MM.1S (cell line): ENCODE measurements around the gene RUFY4.

ENCODE experiments used
- DNase-seq: peaks from one replicate; pipeline ENCODE4 v3.0.0-alpha.2; 2015
- H2AFZ ChIP-seq: fragments of 300-600 bp; sonication (generic); 2 replicates; pipeline ENCODE4 v1.6.0; 2016; ENCODE audit warnings: antibody characterized with exemption, low read length
- H3F3A ChIP-seq: fragments of 300-600 bp; sonication (generic); 2 replicates; pipeline ENCODE4 v1.6.1; 2016; ENCODE audit warnings: mild to moderate bottlenecking, antibody characterized with exemption, low read length, moderate library complexity, mixed read lengths; ENCODE audit not compliant: insufficient read depth
- H3K27ac ChIP-seq: fragments of 300-600 bp; sonication (generic); 2 replicates; pipeline ENCODE4 v1.5.1; 2016; ENCODE audit warnings: mild to moderate bottlenecking, low read length
- H3K27me3 ChIP-seq: fragments of 300-600 bp; sonication (generic); replicated peaks from 2 replicates; pipeline ENCODE4 v1.6.0; 2016; ENCODE audit warnings: low read length; ENCODE audit not compliant: insufficient read depth
- H3K36me3 ChIP-seq: fragments of 300-600 bp; sonication (generic); replicated peaks from 2 replicates; pipeline ENCODE4 v1.6.1; 2016; ENCODE audit warnings: mild to moderate bottlenecking, low read length, mixed read lengths; ENCODE audit not compliant: insufficient read depth
- H3K4me1 ChIP-seq: fragments of 300-600 bp; sonication (generic); 2 replicates; pipeline ENCODE4 v1.6.1; 2016; ENCODE audit warnings: low read length, mixed read lengths
- H3K4me2 ChIP-seq: fragments of 300-600 bp; sonication (generic); 2 replicates; pipeline ENCODE4 v1.6.0; 2016; ENCODE audit warnings: low read depth, low read length
- H3K4me3 ChIP-seq: fragments of 300-600 bp; sonication (generic); 2 replicates; pipeline ENCODE4 v1.5.1; 2016; ENCODE audit warnings: low read length, mixed read lengths
- H3K79me2 ChIP-seq: fragments of 300-600 bp; sonication (generic); 2 replicates; pipeline ENCODE4 v1.6.1; 2016; ENCODE audit warnings: mixed run types, low read length, mixed read lengths
- H3K9ac ChIP-seq: fragments of 300-600 bp; sonication (generic); 2 replicates; pipeline ENCODE4 v1.6.1; 2016; ENCODE audit warnings: low read length, mixed read lengths
- H3K9me2 ChIP-seq: fragments of 300-600 bp; sonication (generic); replicated peaks from 2 replicates; pipeline ENCODE4 v1.6.1; 2016; ENCODE audit warnings: mild to moderate bottlenecking, low read length, mixed read lengths; ENCODE audit not compliant: insufficient read depth
- H3K9me3 ChIP-seq: fragments of 300-600 bp; sonication (generic); replicated peaks from 2 replicates; pipeline ENCODE4 v1.6.1; 2016; ENCODE audit warnings: mild to moderate bottlenecking, low read length, mixed read lengths; ENCODE audit not compliant: insufficient read depth
- H4K20me1 ChIP-seq: fragments of 300-600 bp; sonication (generic); 2 replicates; pipeline ENCODE4 v1.6.1; 2016; ENCODE audit warnings: mild to moderate bottlenecking, low read length, moderate library complexity, mixed read lengths; ENCODE audit not compliant: insufficient read depth
- EZH2 ChIP-seq: fragments of 300-600 bp; sonication (generic); optimal IDR thresholded peaks from 2 replicates; pipeline ENCODE3; 2017; ENCODE audit warnings: low read depth, mild to moderate bottlenecking, antibody characterized with exemption, low read length, mixed read lengths
- EZH2phosphoT487 ChIP-seq: fragments of 300-600 bp; sonication (generic); IDR thresholded peaks from 2 replicates; pipeline ENCODE4 v1.6.1; 2018; ENCODE audit warnings: antibody characterized with exemption, low read length
- TF ChIP-seq, protein P1 (sequence below): fragments of 300-600 bp; sonication (generic); IDR thresholded peaks from 2 replicates; pipeline ENCODE4 v1.5.1; 2016; ENCODE audit warnings: antibody characterized with exemption, low read length, mixed read lengths

The RUFY4 gene

DNA sequence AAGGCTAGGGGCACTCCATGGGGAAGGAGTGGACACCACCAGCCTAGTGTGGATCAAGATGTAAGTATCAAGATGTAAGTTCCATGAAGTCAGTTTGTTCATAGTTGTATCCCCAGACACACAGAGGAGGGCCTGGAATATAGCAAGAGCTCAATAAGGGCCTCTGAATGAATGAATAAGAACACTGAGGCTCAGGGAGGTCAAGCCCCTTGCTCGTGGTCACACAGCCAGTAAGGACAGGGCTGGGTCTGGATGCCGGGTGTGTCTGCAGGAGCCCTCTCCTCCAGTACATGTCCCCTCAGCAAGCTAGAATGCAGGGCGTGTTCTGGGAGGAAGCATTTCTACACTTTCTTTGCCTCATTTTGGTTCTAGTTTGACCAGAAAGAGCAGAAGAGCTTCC is 2.9 kb downstream of the RUFY4 start:
- Histone ChIP-seq H3K27me3 (no peaks in the 10 kb centered on the region), H3K9me2 (no peaks in the 10 kb centered on the region), H3K4me1 (0 out of 2 replicates have a peak, but pooled peaks cover 3% of the 10 kb centered on the region), H3K9me3 (no peaks in the 10 kb centered on the region), H3K36me3 (no peaks in the 10 kb centered on the region), H3K79me2 (no peaks in the 10 kb centered on the region), H3K9ac (no peak overlapping the region), H3K27ac (no peak overlapping the region), H3K4me3 (no peak overlapping the region), H3K4me2 (no peak overlapping the region), H2AFZ (no peak overlapping the region), H3F3A (no peaks in the 10 kb centered on the region), H4K20me1 (no peaks in the 10 kb centered on the region)
- DNase-seq: no peak
- TF ChIP-seq, protein P1, sequence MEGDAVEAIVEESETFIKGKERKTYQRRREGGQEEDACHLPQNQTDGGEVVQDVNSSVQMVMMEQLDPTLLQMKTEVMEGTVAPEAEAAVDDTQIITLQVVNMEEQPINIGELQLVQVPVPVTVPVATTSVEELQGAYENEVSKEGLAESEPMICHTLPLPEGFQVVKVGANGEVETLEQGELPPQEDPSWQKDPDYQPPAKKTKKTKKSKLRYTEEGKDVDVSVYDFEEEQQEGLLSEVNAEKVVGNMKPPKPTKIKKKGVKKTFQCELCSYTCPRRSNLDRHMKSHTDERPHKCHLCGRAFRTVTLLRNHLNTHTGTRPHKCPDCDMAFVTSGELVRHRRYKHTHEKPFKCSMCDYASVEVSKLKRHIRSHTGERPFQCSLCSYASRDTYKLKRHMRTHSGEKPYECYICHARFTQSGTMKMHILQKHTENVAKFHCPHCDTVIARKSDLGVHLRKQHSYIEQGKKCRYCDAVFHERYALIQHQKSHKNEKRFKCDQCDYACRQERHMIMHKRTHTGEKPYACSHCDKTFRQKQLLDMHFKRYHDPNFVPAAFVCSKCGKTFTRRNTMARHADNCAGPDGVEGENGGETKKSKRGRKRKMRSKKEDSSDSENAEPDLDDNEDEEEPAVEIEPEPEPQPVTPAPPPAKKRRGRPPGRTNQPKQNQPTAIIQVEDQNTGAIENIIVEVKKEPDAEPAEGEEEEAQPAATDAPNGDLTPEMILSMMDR: no peak
- TF ChIP-seq EZH2: no peak

DNA sequence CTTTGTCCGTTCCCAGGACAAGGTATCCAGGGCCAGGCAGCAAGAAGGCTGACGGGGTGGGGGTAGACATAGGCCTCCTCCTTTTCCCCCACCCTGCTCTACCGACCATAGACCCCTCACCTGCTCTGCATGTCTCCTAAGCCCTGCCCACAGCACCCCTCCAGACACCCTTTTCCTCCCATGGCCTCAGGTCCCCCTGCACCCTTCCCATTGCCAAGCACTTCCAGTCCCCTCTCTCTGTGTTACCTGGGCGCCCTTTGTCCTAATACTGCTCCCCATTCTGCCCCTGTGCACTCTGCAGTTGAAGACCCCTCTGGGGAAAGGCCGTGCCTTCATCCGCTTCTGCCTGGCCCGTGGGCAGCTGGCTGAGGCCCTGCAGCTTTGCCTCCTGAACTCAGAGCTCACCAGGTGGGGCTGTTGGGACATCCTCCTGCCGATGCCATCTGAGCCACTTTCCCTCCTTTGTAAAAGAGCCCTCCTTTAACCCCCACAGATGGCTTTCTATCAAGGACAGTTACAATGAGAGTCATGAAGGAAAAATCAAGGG is 3.5 kb downstream of the RUFY4 start:
- Histone ChIP-seq H3K4me3 (no peak overlapping the region), H3K36me3 (no peaks in the 10 kb centered on the region), H3K27me3 (no peaks in the 10 kb centered on the region), H3K9ac (no peak overlapping the region), H4K20me1 (no peaks in the 10 kb centered on the region), H3K9me3 (no peaks in the 10 kb centered on the region), H3K9me2 (no peaks in the 10 kb centered on the region), H3K4me1 (0 out of 2 replicates have a peak, but pooled peaks cover 3% of the 10 kb centered on the region), H3K79me2 (no peaks in the 10 kb centered on the region), H3K27ac (no peak overlapping the region), H3K4me2 (no peak overlapping the region), H2AFZ (no peak overlapping the region), H3F3A (no peaks in the 10 kb centered on the region)
- no peak for DNase-seq
- TF ChIP-seq EZH2phosphoT487: no peak
- TF ChIP-seq, protein P1: no peak
- no peak for TF ChIP-seq EZH2

DNA sequence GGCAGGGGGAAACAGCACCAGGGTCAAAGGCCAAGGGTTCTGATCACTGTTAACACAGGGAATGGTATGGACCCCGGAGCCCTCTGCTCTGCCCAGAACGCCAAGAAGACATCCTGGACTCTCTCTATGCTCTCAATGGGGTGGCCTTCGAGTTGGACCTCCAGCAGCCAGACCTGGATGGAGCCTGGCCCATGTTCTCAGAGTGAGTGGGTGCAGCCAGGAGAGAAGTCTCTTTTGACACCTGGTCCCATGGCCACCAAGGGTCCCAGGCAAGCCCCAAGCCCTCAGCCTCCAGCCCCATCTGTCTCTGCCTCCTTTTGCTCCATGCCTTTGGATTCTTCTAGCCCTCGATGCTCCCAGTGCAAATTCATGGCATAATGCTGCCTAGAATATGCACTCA is 4.1 kb downstream of the RUFY4 start:
- no peak overlapping the region for H3K27ac ChIP-seq
- H3K9me3 ChIP-seq: no peaks in the 10 kb centered on the region
- 0 out of 2 replicates have a peak, but pooled peaks cover 3% of the 10 kb centered on the region for H3K4me1 ChIP-seq
- no peaks in the 10 kb centered on the region for H3F3A ChIP-seq
- H3K27me3 ChIP-seq: no peaks in the 10 kb centered on the region
- H3K4me3 ChIP-seq: no peak overlapping the region
- H3K79me2 ChIP-seq: no peaks in the 10 kb centered on the region
- no peak for DNase-seq
- no peaks in the 10 kb centered on the region for H3K36me3 ChIP-seq
- no peak overlapping the region for H3K9ac ChIP-seq
- TF ChIP-seq, protein P1: no peak
- TF ChIP-seq EZH2 (no peak), EZH2phosphoT487 (no peak)
- no peaks in the 10 kb centered on the region for H3K9me2 ChIP-seq
- H4K20me1 ChIP-seq: no peaks in the 10 kb centered on the region
- H2AFZ ChIP-seq: no peak overlapping the region
- no peak overlapping the region for H3K4me2 ChIP-seq
